ENCODE measurements around the gene C12orf43. TPM values are rescaled to one million over a fixed set of nuclear protein-coding genes. Genes with fewer than 3 reads are reported as not detected.

Gene C12orf43
- total RNA-seq, 1 experiment from 2014 or later = 25.7 TPM

DNA sequence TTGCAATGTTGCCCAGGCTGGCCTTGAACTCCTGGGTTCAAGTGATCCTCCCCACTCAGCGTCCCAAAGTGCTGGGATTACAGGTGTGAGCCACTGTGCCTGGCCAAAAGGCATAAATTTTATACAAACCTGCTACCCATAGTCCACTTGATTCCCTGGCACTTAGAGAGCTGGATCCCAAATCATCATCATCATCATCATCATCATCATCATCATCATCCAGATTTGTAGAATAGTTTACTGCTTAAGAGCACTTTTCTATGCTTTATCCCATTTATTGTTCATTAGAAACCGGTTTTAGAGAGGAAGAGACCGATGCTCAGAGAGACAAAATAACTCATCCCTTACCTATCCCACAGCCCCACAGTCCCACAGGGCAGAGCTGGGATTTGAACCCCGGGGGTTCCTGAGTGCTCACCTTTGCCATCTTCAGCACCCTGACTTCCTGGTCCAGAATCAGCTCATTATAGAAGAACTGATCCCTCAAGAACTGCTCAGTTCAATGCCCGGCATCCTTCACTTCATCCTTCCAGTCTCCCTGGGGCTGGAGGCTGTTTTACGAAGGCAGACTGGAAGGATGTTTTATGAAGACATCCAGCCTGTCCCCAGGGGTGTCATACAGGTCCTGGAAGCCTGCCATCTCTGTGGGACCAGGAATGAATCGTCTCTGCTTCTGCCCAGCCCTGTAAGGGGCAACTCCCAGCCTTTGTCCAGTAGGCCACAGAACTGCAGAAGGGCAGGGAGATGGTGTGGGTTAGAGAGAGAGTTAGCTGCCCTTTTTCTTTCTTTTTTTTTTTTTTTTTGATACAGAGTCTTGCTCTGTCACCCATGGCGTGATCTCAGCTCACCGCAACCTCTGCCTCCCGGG lies 43.0 kb upstream of the C12orf43 start:
- Histone ChIP-seq H3K27me3 (ENCODE audit: insufficient read depth, low read length) (no peaks in the 10 kb centered on the region), H2BK20ac (ENCODE audit: low read depth, low read length, poor library complexity, severe bottlenecking) (no peak overlapping the region), H3K23ac (ENCODE audit: insufficient read length, low read depth, low read length) (no peak overlapping the region), H3K4me2 (ENCODE audit: insufficient read depth, insufficient read length, low read length) (no peak overlapping the region), H3K9ac (ENCODE audit: extremely low read depth, insufficient read length, low read length) (no peak overlapping the region), H3K18ac (ENCODE audit: insufficient read length, low read depth, low read length) (no peak overlapping the region), H2BK5ac (ENCODE audit: insufficient read length, low read length) (no peak overlapping the region), H3K14ac (ENCODE audit: insufficient read depth, low read length) (no peak overlapping the region), H3K9me3 (ENCODE audit: control insufficient read depth, low read depth, low read length) (no peaks in the 10 kb centered on the region), H3K27ac (ENCODE audit: insufficient read length, low read depth, low read length) (no peak overlapping the region), H3K56ac (ENCODE audit: insufficient read length, low read depth, low read length) (no peak overlapping the region), H2BK120ac (ENCODE audit: low read depth, low read length, poor library complexity, severe bottlenecking) (no peak overlapping the region), H3K4me1 (ENCODE audit: insufficient read depth, low read length) (no peaks in the 10 kb centered on the region), H4K91ac (ENCODE audit: insufficient read length, low read depth, low read length) (no peak overlapping the region), H3K4ac (ENCODE audit: low read depth, low read length) (no peak overlapping the region), H3K23me2 (ENCODE audit: insufficient read length, low read depth, low read length, poor library complexity, severe bottlenecking) (no peaks in the 10 kb centered on the region), H2BK12ac (ENCODE audit: insufficient read length, low read depth, low read length) (peak overlapping the region; percentile 29), H2BK15ac (ENCODE audit: low read depth, low read length) (no peak overlapping the region), H2AFZ (ENCODE audit: low read length) (no peak overlapping the region), H3K79me2 (ENCODE audit: insufficient read depth, low read length) (no peaks in the 10 kb centered on the region), H4K5ac (ENCODE audit: insufficient read length, low read depth, low read length) (no peak overlapping the region), H4K20me1 (ENCODE audit: control insufficient read depth, insufficient read depth, insufficient read length) (no peaks in the 10 kb centered on the region), H4K8ac (replicated peaks; ENCODE audit: insufficient read length, low read depth, low read length) (no peak overlapping the region), H2AK5ac (ENCODE audit: insufficient read length, low read length) (no peak overlapping the region), H3T11ph (ENCODE audit: low read length) (no peak overlapping the region), H3K79me1 (ENCODE audit: insufficient read depth, low read depth, low read length, poor library complexity, severe bottlenecking) (no peaks in the 10 kb centered on the region)
- Mint-ChIP-seq H3K27ac (peak overlapping the region in 1 of 3 experiments; percentile 74; a peak in 1 of 7 replicates), H3K4me1 (peaks cover 2 to 8% of the 10 kb centered on the region in 2 experiments; a peak in 3 of 4 replicates), H3K9me3 (no peaks in the 10 kb centered on the region), H3K27me3 (ENCODE audit: low read depth) (peaks cover 5% of the 10 kb centered on the region), H3K36me3 (ENCODE audit: insufficient read depth in 1 of 3, low read depth in 3 of 3) (no peaks in the 10 kb centered on the region), H3K4me3 (no peak overlapping the region)
- TF ChIP-seq, protein P1, sequence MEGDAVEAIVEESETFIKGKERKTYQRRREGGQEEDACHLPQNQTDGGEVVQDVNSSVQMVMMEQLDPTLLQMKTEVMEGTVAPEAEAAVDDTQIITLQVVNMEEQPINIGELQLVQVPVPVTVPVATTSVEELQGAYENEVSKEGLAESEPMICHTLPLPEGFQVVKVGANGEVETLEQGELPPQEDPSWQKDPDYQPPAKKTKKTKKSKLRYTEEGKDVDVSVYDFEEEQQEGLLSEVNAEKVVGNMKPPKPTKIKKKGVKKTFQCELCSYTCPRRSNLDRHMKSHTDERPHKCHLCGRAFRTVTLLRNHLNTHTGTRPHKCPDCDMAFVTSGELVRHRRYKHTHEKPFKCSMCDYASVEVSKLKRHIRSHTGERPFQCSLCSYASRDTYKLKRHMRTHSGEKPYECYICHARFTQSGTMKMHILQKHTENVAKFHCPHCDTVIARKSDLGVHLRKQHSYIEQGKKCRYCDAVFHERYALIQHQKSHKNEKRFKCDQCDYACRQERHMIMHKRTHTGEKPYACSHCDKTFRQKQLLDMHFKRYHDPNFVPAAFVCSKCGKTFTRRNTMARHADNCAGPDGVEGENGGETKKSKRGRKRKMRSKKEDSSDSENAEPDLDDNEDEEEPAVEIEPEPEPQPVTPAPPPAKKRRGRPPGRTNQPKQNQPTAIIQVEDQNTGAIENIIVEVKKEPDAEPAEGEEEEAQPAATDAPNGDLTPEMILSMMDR (conservative IDR thresholded peaks at IDR 0.05) = no peak
- DNase-seq = no peak
- WGBS (ENCODE audit: extremely low coverage, insufficient read length, low lambda C conversion rate) = no CpG with 5 or more reads among the region's 10 CpGs
